Liver (tissue), 3 donors: Measurements from ENCODE around the gene RALB.

Source experiments
- CTCF ChIP-seq: fragments of 150-350 bp; IDR thresholded peaks from 2 replicates; pipeline ENCODE4 v1.5.1; 2017; ENCODE audit warnings: improper control_type of control experiment, low read depth, low read length; ENCODE audit not compliant: missing input control
- RAD21 ChIP-seq, 2 donors: IDR thresholded peaks; 2 replicates each; pipeline ENCODE4 v1.6.1; 2016; ENCODE audit warnings: antibody characterized with exemption in 2 of 2, mild to moderate bottlenecking in 2 of 2
- SP1 ChIP-seq: IDR thresholded peaks from 2 replicates; pipeline ENCODE4 v1.6.1; 2018; ENCODE audit warnings: antibody characterized with exemption, mild to moderate bottlenecking
- TAF1 ChIP-seq: conservative IDR thresholded peaks from 2 replicates; pipeline ENCODE4 v1.6.1; 2016; ENCODE audit warnings: antibody characterized with exemption, mild to moderate bottlenecking
- donor health status: healthy.
- donor health status: healthy.

GRCh38 chr2:120308038-120308910, 55.6 kb downstream of the RALB start:
- TF ChIP-seq SP1 = no peak
- TF ChIP-seq CTCF = no peak
- no peak for TF ChIP-seq RAD21 (IDR thresholded peaks at IDR 0.05)
- TF ChIP-seq TAF1 = no peak
